Measurements from ENCODE around the gene ZNF175.

ZNF175 gene

GRCh38 chr19:51550848-51551672, 20.0 kb upstream of the ZNF175 start:
- DNase-seq = no peak

- no peak for DNase-seq
Measured at GRCh38 chr19:51551673-51552432, 19.2 kb upstream of the ZNF175 start.

- no peak for DNase-seq
Measured at GRCh38 chr19:51552608-51552995, 18.5 kb upstream of the ZNF175 start.

- DNase-seq = no peak
Measured at GRCh38 chr19:51552996-51553725, 17.9 kb upstream of the ZNF175 start.

GRCh38 chr19:51559240-51559639, 11.8 kb upstream of the ZNF175 start:
- DNase-seq = no peak

GRCh38 chr19:51560339-51560738, 10.7 kb upstream of the ZNF175 start:
- no peak for DNase-seq

- DNase-seq = no peak
Measured at GRCh38 chr19:51564791-51565190, 6.3 kb upstream of the ZNF175 start.

- DNase-seq = no peak
Measured at GRCh38 chr19:51565583-51565982, 5.5 kb upstream of the ZNF175 start.

GRCh38 chr19:51566489-51567100, 4.5 kb upstream of the ZNF175 start:
- DNase-seq = no peak

- DNase-seq = no peak
Measured at GRCh38 chr19:51567583-51567982, 3.5 kb upstream of the ZNF175 start.

- DNase-seq = no peak
Measured at GRCh38 chr19:51568456-51568855, 2.6 kb upstream of the ZNF175 start.

GRCh38 chr19:51571599-51571998, 516 bp downstream of the ZNF175 start:
- no peak for DNase-seq

GRCh38 chr19:51572410-51572809, 1.3 kb downstream of the ZNF175 start:
- no peak for DNase-seq

GRCh38 chr19:51572908-51573307, 1.8 kb downstream of the ZNF175 start:
- no peak for DNase-seq

GRCh38 chr19:51573331-51573730, 2.2 kb downstream of the ZNF175 start:
- no peak for DNase-seq

GRCh38 chr19:51576850-51577249, 5.8 kb downstream of the ZNF175 start:
- DNase-seq = no peak

GRCh38 chr19:51586103-51586728, 15.1 kb downstream of the ZNF175 start:
- no peak for DNase-seq

- no peak for DNase-seq
Measured at GRCh38 chr19:51586799-51587198, 15.7 kb downstream of the ZNF175 start.

- no peak for DNase-seq
Measured at GRCh38 chr19:51587264-51588191, 16.4 kb downstream of the ZNF175 start.

GRCh38 chr19:51589511-51589910, 18.4 kb downstream of the ZNF175 start:
- DNase-seq = no peak

- no peak for DNase-seq
Measured at GRCh38 chr19:51590441-51590840, 19.4 kb downstream of the ZNF175 start.

Data from cortex of kidney (tissue), 1 donor.